GM18517 (cell line): ENCODE data around the gene HOXC4.
A peak's percentile ranks its signal among the peaks of the same experiment; 100 is the strongest.

ENCODE experiments used
- ATAC-seq: cut with Tn5 transposase; IDR thresholded peaks from one replicate; pipeline ENCODE4 v1.9.1; 2021; ENCODE audit warnings: mild to moderate bottlenecking, moderate library complexity; ENCODE audit not compliant: unreplicated experiment

HOXC4 gene

DNA sequence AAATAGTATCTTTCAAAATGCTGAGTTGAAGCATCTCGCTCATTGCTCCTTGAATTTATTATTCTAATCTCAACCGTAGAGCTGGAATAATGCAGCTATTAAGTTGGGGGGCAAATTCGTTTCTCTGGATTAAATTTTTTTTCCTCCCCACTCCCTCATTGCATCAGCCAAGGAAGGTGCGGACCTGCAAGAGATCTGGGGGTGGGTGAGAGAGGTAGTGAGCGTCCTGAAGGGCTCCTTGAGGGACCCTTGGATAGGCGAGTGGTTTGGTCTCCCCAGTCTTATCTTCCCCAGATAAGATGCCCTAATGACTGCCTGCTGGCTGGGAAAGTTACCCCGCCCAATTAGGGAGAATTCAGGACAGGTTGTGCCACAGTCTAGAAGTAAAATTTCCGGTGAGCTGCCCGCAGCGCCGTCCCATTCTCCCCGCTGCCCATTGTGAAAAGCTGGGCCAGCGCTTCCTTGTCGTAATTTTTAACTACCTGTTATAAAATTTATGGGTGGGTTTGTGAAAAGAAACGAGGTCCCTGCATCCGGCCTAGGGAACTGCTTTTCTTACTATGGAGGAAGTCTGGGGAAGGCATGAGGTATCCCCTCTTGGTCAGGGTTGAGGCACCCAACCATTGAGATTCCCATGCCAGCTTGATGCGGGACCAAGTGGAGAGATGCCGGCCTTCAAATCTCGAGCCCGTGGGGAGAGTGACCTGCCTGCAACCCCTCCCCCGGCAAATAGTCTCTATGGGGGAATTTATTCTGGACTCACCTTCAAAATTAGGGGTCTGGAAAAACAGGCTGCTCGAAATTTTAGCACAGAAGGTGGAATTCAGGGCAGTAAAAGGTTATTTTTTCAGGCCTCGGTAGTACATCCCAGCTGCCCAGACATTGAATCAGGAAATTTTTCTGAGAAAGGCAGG, 38.4 kb upstream of the HOXC4 start:
- no peak for ATAC-seq

DNA sequence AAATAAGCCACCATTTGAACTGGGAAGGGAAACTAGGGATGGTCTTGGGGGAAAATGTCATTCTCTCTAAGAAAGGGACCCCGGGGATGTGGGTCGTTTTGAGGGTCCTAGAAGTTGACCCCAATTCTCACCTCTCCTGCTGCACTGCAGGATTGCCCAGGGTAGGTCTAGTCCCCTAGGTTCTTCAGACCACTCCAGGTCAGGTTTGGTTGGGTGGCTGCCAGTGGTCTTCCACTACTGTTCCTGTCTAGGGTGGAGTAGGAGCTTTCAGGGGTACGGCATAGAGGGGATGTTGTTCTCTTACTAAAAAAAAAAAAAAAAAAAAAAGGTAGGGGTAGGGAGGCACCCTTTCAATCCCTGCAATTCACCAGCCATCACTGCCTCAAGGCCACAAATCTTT, 37.6 kb upstream of the HOXC4 start:
- ATAC-seq = no peak

DNA sequence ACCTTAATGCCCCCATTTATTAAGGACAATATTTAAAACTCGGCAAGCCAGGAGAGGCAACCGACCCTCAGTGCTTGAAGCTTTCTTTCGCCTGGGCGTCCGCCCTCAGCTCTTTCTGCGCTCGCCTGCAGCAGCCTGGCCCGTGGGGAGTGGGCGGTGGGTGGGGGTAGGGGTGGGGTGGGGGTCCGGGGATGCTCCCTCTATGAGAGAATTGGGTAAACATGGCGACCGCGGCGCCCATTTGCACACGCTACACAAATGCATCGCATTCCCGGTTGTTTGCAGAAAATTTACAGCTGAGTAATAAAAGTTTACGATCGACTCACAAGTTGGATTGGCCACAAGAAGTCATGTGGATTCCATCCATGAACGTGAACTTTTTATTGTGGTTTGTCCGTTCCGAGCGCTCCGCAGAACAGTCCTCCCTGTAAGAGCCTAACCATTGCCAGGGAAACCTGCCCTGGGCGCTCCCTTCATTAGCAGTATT, 37.1 kb upstream of the HOXC4 start:
- no peak for ATAC-seq

DNA sequence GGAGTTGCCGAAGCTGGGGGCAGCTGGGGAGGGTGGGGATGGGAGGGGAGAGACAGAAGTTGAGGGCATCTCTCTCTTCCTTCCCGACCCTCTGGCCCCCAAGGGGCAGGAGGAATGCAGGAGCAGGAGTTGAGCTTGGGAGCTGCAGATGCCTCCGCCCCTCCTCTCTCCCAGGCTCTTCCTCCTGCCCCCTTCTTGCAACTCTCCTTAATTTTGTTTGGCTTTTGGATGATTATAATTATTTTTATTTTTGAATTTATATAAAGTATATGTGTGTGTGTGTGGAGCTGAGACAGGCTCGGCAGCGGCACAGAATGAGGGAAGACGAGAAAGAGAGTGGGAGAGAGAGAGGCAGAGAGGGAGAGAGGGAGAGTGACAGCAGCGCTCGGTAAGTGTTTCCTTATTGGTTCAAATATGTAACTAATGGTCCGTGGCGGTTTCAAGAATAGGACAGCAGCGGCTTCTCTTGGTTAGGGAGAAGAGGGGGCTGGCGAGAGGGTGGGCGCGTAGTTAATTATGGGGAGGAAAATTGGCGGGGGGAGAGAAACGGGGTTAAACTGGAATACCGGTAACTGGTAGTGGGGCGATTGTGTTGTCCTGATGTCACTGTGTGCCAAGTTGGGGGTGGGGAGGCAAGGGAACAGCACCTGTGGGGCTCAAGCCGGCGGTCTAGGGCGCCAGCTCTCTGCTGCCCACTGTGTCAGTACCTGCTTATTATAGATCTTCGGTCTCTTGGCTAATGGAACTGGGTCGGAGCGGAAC, 36.4 kb upstream of the HOXC4 start:
- peak; percentile 29 for ATAC-seq

DNA sequence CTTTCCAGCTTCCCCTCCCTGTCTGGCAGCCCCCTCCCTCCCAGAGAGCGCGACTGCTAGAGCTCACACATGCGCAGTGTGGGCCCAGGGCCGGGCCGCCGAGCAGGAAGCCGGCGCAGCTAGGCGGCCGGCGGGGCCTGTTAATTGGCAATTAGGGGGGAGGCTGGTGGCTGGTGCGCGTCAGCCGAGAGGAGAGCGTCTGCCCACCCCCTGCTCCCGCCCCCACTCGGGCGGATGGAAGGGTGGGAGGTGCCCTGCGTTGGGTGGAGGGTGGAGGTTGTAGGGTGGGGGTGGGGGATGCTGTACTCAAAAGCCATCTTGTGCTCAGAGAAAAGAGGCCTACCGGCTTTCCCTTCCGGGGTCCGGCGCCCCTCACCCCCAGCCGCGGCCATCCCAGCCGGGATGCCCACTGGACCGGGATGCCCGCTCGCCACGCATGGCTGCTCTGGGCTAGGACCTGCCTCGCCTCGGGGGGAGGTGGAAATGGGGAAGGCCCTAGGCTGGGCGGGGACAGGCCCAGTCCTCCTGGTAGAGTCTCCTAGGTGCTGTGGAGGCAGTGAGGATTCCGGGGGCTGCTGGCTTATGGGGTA, 35.7 kb upstream of the HOXC4 start:
- peak; percentile 70 for ATAC-seq

DNA sequence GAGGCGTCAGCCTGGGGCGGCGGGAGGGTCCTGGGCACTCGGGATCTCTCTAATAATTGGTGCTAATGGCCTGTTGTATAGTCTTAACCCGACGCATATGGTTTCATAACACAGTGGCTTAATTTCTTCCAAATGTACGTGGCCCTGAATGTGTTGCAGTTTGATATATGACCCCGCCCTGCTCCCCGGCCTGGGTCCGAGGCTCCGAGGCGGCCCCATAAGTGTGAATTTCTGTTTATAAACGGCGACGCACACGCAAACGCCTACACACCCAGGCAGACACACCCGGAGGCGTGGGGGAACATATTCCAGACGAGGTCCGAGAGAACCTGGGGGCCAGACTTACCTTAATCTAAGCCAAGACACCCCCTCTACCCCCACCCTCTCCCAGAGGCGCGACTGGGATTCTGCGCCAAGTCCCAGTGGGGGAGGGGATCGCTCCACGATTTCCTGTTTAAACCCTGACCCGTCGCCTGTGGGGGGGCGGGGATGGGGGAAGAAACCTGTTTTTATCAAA, 35.1 kb upstream of the HOXC4 start:
- no peak for ATAC-seq

DNA sequence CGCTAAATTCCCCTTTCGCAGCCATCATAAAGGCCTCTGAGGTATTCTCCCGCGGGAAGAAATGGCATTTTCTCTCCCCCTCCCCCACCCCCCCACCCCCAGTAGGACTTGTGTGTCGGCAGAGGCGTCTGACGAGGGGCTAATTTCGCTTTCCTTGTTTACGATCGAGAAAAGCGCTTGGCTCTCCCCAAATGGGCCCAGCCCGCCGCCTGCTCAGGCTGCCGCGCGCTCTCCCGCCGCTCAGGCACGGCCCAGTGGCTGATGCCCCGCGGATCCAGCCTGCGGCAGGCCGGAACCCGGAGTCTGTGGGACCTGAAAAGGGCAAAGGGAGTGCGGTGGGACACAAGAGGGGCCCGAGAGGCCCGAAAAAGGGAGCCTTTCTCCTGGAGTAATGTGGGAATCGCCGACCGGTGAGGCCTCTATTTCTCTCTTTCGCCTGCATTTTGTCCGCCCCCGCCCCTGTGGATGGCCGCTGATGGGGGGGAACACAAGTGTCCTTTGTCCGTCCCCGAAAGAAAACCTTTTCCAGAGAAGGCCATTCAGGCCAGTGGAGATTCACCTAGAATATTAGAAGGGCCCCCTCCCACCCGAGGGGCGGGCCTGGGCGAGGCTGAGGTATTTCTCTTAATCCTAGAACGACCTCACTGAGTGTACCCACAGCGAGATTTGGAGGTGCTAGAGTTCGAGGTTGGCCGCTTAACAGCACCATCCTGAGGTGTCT, 34.4 kb upstream of the HOXC4 start:
- no peak for ATAC-seq

GRCh38 chr12:54019924-54020590, 33.6 kb upstream of the HOXC4 start:
- no peak for ATAC-seq

DNA sequence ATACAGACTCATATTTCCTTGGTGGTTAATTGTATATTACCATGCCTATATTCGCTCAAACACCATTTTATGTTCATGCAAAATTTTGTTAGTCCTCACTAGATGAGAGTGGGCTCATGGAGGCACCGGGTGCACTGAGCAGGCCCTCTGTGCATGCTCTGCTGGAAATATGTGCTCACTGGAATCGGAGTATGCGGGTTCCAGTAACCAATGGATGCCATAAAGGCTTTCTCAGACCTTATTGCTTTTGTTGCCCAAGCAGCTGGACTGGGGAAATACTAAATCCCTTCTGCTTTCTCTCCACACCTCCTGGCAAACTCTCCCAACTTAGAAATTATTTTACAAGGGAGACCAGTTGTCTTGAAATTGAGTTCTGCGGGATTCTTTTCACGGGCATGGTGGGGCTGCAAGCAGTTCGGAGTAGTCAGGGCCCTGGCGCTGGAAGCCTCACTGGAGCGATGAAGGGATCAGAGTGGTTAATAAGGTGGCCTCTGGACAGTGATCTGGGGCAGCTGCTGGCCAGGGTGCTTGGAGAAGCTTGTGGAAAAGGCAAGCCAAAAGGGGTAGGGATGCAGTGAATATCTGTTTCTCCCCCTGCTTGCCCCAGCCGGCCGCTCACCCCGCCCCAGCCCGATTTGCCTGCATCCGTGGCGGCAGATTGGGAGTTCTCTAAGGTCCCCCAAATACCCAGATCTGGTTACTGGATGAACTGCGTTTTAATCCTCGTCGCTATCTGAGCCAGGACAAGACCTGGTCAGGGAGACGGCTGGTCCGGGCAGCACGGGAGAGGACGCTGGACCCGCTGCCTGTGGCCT, 32.8 kb upstream of the HOXC4 start:
- ATAC-seq = no peak

DNA sequence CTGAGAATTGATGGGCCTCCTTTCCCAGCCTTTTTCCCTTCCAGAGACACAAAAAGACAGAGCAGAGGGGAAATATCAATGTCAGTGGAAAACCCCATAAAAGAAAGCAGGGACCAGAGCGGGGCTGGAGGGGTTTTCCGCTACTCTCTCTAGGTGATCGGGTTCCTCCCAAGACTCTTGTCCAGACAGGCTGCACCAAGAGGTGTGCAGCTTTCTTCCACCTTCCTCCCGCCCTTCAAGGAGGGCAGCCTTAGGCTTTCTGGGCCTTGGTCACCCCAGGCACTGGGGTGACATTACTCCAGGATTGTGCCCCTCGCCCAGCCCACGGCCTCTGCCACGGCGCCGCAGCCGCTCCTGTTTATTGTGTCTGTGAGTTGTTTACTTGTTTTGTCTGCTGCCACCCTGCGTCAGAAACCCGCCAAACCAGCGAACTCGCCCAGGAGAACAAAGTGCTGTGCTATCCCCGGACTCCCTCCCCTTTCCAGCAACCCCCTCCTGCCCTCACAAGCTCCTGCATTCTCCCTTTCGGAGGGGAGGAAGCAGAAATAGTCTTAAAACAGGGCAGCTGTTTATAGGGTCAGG, 32.1 kb upstream of the HOXC4 start:
- ATAC-seq = no peak

- ATAC-seq = no peak
These were observed 30.4 kb upstream of the HOXC4 start for GRCh38 chr12:54022960-54023884.

DNA sequence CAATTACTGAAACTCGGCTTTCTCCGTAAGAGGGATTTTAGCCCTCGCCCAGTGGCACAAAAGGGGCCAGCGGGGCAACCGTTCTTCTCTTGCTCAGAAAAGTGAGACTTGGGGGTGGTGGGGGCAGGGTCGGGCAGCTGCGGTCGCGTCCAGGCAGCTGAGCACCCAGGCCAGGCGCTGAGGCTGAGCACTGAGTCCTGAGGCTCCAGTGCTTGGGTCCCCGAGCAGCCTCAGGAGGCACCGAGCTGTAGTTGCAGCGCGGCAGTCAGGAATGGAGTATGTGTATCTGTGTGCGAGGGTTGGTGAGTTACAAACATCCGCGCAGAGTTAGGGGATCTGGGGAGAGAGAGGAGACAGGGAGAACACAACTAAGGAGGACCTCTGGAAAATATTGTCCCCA, 29.5 kb upstream of the HOXC4 start:
- ATAC-seq = no peak

- no peak for ATAC-seq
These were observed 28.9 kb upstream of the HOXC4 start for GRCh38 chr12:54024581-54025305.

DNA sequence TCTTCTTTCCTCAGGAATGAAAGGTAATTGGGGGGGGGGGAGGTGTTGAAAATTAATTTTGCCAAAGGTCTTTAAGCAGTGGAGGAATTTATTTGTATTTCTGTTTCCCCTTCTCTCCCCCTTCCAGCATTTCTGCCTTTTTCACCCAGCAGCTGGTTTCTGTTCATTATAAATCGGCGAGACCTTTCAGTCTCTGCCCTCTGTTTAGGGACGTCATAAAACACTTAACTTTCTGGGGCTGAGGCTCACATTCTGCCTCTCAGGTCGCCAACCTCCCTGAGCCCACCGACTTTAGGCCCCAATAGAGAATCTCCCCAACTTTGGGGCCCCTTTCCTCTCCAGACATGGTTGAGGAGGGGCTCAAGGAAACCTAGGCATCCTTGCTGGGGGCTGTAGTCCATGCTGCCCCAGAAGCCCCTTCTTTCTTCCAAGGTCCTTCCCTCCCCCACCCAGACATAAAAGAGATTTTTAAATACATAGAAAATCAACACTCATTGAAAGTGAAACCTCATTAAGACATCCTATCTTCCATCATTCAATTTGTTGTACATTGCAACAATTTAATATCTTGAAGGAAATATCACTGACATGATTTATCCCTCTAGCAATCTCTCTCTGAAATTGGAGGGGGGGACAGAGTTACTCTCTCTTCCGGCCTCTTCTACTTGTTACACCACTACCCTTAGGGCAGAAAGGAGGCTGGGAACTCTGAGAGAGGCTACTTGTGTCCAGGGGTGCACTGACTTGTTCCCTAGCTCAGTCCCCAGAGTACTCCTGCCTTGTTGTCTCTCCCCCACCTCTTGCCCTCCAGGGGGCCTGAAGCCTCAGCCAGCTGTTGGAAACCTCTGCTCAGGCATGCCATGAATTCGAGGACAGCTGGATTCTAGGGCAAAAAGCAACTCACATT, 27.9 kb upstream of the HOXC4 start:
- no peak for ATAC-seq

DNA sequence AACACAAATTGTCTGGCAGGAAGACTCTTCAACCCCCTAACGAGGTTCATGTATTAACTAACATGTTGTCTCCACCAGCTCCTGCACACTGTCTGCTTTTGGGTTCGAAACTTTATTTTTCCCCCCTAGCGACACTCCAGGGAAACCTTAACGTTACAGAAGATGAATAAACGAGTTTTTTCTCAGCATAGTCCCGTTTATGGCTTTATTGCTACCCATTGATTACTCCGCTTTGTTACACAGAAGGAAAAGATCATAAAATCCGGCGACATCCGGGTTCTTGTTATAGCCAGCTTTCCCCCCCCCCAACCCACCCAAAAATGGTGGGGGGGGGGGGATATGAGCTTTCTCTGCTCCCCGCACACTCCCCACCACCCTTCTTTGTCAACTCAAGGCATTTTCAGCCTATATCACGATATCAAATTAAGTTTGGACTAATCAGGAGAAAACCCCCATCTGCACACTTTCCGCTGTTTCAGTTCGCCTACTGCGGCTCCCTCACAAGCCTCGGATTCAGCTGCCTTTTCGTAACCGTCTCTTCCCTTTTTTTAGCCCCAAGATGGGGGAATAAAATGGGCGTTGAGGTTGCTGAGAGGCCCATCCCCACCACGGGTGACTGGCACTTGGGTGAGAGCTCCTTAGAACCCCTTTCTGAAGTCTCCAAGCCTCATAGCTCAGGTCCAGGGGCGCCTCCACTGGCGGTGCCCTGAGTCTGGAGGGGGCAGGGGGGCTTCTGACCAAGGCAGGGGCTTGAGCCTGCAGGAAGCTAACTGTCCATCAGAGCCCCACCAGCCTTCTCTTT, 26.8 kb upstream of the HOXC4 start:
- no peak for ATAC-seq

DNA sequence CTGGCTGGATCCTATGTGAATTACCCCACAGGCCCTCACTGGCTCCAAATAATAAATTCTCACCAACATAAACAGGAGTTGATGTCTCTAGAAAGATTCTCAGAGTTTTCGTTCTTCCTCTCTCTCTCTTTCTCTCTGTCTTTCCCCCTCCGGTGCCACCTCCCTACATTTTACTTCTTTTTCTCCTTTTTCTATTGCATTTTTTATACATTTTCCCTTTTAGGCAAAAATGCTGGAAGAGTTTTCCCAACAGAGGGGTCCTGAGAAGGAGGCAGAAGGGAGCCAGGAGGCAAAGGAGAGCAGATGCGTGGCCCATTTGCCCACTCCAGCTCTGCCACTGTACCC, 26.2 kb upstream of the HOXC4 start:
- ATAC-seq = no peak
